ENCODE data around the gene PRDM11. TPM values are rescaled to one million over a fixed set of nuclear protein-coding genes. Genes with fewer than 3 reads are reported as not detected.

The PRDM11 gene
- total and polyA plus RNA-seq, 2 of the 8 experiments (the other 6 are each of a cell fraction or from before 2014, with no cell fraction given) = 3.6 to 11.7 TPM

- DNase-seq (ENCODE audit: low read depth in 1 of 2, low spot score in 2 of 2) (no peak), FAIRE-seq (no peak)
- ChIA-PET POLR2A (ENCODE audit: partially characterized antibody) (interaction anchor here (1.0 to 3.0 kb wide), 2 partner anchors 13 to 30 kb away, joined by 3 to 10 read pairs; no protein-coding TSS in a partner anchor), CTCF (ENCODE audit: partially characterized antibody) (interaction anchor here (1.0 to 5.0 kb wide), 11 partner anchors 14 to 234 kb away, joined by 3 to 47 read pairs (median 4); partner anchors contain the start of gene SYT13)
- Histone ChIP-seq H3K18ac (ENCODE audit: extremely low read depth, low read length) (no peak overlapping the region), H3K23me2 (ENCODE audit: low read depth, low read length) (no peaks in the 10 kb centered on the region), H3K9me3 (ENCODE audit: insufficient read depth in 2 of 2, low read depth in 1 of 2, low read length in 1 of 2) (no peaks in the 10 kb centered on the region), H3K27ac (ENCODE audit: low read depth, low read length) (no peak overlapping the region), H3K27me3 (replicated peaks in 1 of 4; ENCODE audit: control insufficient read depth in 3 of 4, extremely low read depth in 1 of 4, insufficient read depth in 3 of 4, low read length in 3 of 4) (no peaks in the 10 kb centered on the region), H2BK15ac (ENCODE audit: low read length) (no peak overlapping the region), H4K20me1 (replicated peaks in 1 of 2; ENCODE audit: control insufficient read depth in 1 of 2, insufficient read depth in 2 of 2, low read length in 2 of 2) (no peaks in the 10 kb centered on the region), H2BK12ac (ENCODE audit: low read depth, low read length) (no peak overlapping the region), H4K8ac (ENCODE audit: extremely low read depth, insufficient read depth, low read length) (no peak overlapping the region), H3K14ac (ENCODE audit: insufficient read length) (no peak overlapping the region), H2AFZ (ENCODE audit: low read length) (no peak overlapping the region), H3K79me2 (ENCODE audit: control insufficient read depth in 1 of 2, insufficient read depth in 2 of 2, low read length in 2 of 2) (no peaks in the 10 kb centered on the region), H4K91ac (replicated peaks; ENCODE audit: insufficient read length, low read length) (no peak overlapping the region), H3K4me1 (replicated peaks in 1 of 4; ENCODE audit: control insufficient read depth in 3 of 4, insufficient read depth in 4 of 4, low read length in 3 of 4) (peaks cover 3 to 22% (median 14%) of the 10 kb centered on the region in 4 experiments), H2BK20ac (ENCODE audit: low read length) (no peak overlapping the region), H3K79me1 (ENCODE audit: low read depth, low read length) (no peaks in the 10 kb centered on the region), H3K23ac (ENCODE audit: insufficient read length) (no peak overlapping the region), H3K4ac (replicated peaks; ENCODE audit: insufficient read length, low read depth, low read length) (no peak overlapping the region), H3K56ac (replicated peaks; ENCODE audit: insufficient read length, low read depth, low read length) (no peak overlapping the region), H4K5ac (ENCODE audit: insufficient read length, low read depth, low read length) (no peak overlapping the region), H3K36me3 (ENCODE audit: control insufficient read depth in 2 of 4, insufficient read depth in 4 of 4, low read length in 3 of 4) (no peaks in the 10 kb centered on the region), H2BK120ac (replicated peaks; ENCODE audit: low read depth, low read length) (no peak overlapping the region), H3K4me3 (ENCODE audit: extremely low read depth in 1 of 4, insufficient read depth in 2 of 4, low read depth in 3 of 4, low read length in 4 of 4) (no peak overlapping the region), H3K4me2 (ENCODE audit: insufficient read depth in 1 of 2, low read depth in 2 of 2, low read length in 2 of 2) (no peak overlapping the region), H3K9ac (replicated peaks in 1 of 4; ENCODE audit: extremely low read depth in 1 of 4, low read depth in 3 of 4, low read length in 3 of 4) (no peak overlapping the region; a peak in 1 of 7 replicates), H2AK5ac (ENCODE audit: low read depth, low read length) (no peak overlapping the region), H2BK5ac (ENCODE audit: low read depth, low read length) (no peak overlapping the region; the same call in 1 of the 2 replicates)
- 76% methylated on average over 9 of the region's 9 CpGs; no CpG with 5 or more reads in 1 of the 2 experiments for WGBS, 2 experiments (ENCODE audit: extremely low coverage in 1 of 2, insufficient coverage in 1 of 2, insufficient read length in 1 of 2, insufficient replicate concordance in 2 of 2, low coverage in 1 of 2, low lambda C conversion rate in 2 of 2, missing lambda C conversion rate in 1 of 2)
- TF ChIP-seq, protein P1, sequence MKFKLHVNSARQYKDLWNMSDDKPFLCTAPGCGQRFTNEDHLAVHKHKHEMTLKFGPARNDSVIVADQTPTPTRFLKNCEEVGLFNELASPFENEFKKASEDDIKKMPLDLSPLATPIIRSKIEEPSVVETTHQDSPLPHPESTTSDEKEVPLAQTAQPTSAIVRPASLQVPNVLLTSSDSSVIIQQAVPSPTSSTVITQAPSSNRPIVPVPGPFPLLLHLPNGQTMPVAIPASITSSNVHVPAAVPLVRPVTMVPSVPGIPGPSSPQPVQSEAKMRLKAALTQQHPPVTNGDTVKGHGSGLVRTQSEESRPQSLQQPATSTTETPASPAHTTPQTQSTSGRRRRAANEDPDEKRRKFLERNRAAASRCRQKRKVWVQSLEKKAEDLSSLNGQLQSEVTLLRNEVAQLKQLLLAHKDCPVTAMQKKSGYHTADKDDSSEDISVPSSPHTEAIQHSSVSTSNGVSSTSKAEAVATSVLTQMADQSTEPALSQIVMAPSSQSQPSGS (IDR thresholded peaks at IDR 0.05; ENCODE audit: low read length) = no peak
- TF ChIP-seq CBX8 (IDR thresholded peaks at IDR 0.05; ENCODE audit: borderline replicate concordance, low read depth, low read length) (no peak), CTBP2 (IDR thresholded peaks at IDR 0.05; ENCODE audit: borderline replicate concordance, insufficient read depth, insufficient read length, low read length) (no peak), BRCA1 (IDR thresholded peaks at IDR 0.05; ENCODE audit: low read depth, low read length) (no peak), YY1 (IDR thresholded peaks at IDR 0.05; ENCODE audit: low read depth, low read length) (no peak), CBX5 (IDR thresholded peaks at IDR 0.05; ENCODE audit: low read depth, low read length) (no peak), SIRT6 (IDR thresholded peaks at IDR 0.05; ENCODE audit: low read length) (no peak), RFX5 (IDR thresholded peaks at IDR 0.05; ENCODE audit: borderline replicate concordance, low read depth, low read length) (no peak), MAFK (IDR thresholded peaks at IDR 0.05; ENCODE audit: low read depth, low read length) (no peak), EP300 (IDR thresholded peaks at IDR 0.05; ENCODE audit: borderline replicate concordance in 1 of 2, low read depth in 2 of 2, low read length in 2 of 2) (no peak), USF2 (IDR thresholded peaks at IDR 0.05; ENCODE audit: low read length) (no peak)
Observed at GRCh38 chr11:45210846-45211245, 64.4 kb downstream of the PRDM11 start.

Measured in H1 (cell line).